Muscle layer of colon (tissue), 2 donors: ENCODE measurements around the gene PLXNA2.

Experiments
- H3K27ac ChIP-seq: one replicate; pipeline ENCODE4 v1.7.0; 2013; ENCODE audit warnings: low read depth, mild to moderate bottlenecking, low read length, moderate library complexity
- H3K27me3 ChIP-seq, 2 donors: one replicate each; pipeline ENCODE4 v1.7.0; 2013; ENCODE audit warnings: low read length in 2 of 2, mild to moderate bottlenecking in 2 of 2; ENCODE audit not compliant: insufficient read depth in 2 of 2, control insufficient read depth in 1 of 2
- H3K36me3 ChIP-seq: one replicate; pipeline ENCODE4 v1.7.0; 2013; ENCODE audit warnings: mild to moderate bottlenecking, low read length; ENCODE audit not compliant: insufficient read depth
- H3K4me1 ChIP-seq: one replicate; pipeline ENCODE4 v1.7.0; 2013; ENCODE audit warnings: mild to moderate bottlenecking, low read length; ENCODE audit not compliant: insufficient read depth
- H3K4me3 ChIP-seq, 2 donors: one replicate each; pipeline ENCODE4 v1.7.0; 2013; ENCODE audit warnings: low read length in 2 of 2, low read depth in 1 of 2, mild to moderate bottlenecking in 1 of 2, moderate library complexity in 1 of 2
- H3K9ac ChIP-seq: one replicate; pipeline ENCODE4 v1.7.0; 2013; ENCODE audit warnings: low read length
- H3K9me3 ChIP-seq: one replicate; pipeline ENCODE4 v1.7.0; 2013; ENCODE audit warnings: mild to moderate bottlenecking, low read length
- donor health status: abdominal sarcoma.
- donor health status: Adenocarcinoma of cecum.

The PLXNA2 gene

GRCh38 chr1:208208132-208208487 lies 36.1 kb downstream of the PLXNA2 start:
- H3K27me3 ChIP-seq, result no peaks in the 10 kb centered on the region
- no peaks in the 10 kb centered on the region for H3K9me3 ChIP-seq
- no peak overlapping the region for H3K9ac ChIP-seq
- no peak overlapping the region for H3K4me3 ChIP-seq
- H3K36me3 ChIP-seq, result no peaks in the 10 kb centered on the region
- no peak overlapping the region for H3K27ac ChIP-seq
- H3K4me1 ChIP-seq, result peaks cover 17% of the 10 kb centered on the region

- Histone ChIP-seq H3K9ac (no peak overlapping the region), H3K9me3 (no peaks in the 10 kb centered on the region), H3K27me3 (no peaks in the 10 kb centered on the region), H3K27ac (no peak overlapping the region), H3K4me1 (peaks cover 18% of the 10 kb centered on the region), H3K36me3 (no peaks in the 10 kb centered on the region), H3K4me3 (no peak overlapping the region)
Measured at GRCh38 chr1:208207388-208208131, 36.6 kb downstream of the PLXNA2 start.

GRCh38 chr1:208206092-208206698 lies 38.0 kb downstream of the PLXNA2 start:
- no peak overlapping the region for H3K4me3 ChIP-seq
- H3K9me3 ChIP-seq, result no peaks in the 10 kb centered on the region
- H3K4me1 ChIP-seq, result peaks cover 18% of the 10 kb centered on the region
- H3K27me3 ChIP-seq, result no peaks in the 10 kb centered on the region
- no peak overlapping the region for H3K27ac ChIP-seq
- H3K9ac ChIP-seq, result no peak overlapping the region
- no peaks in the 10 kb centered on the region for H3K36me3 ChIP-seq

- no peaks in the 10 kb centered on the region for H3K36me3 ChIP-seq
- H3K27me3 ChIP-seq, result no peaks in the 10 kb centered on the region
- no peak overlapping the region for H3K9ac ChIP-seq
- H3K4me3 ChIP-seq, result no peak overlapping the region
- peaks cover 18% of the 10 kb centered on the region for H3K4me1 ChIP-seq
- H3K9me3 ChIP-seq, result no peaks in the 10 kb centered on the region
- no peak overlapping the region for H3K27ac ChIP-seq
Measured at GRCh38 chr1:208205216-208206013, 38.8 kb downstream of the PLXNA2 start.

- Histone ChIP-seq H3K4me3 (no peak overlapping the region), H3K4me1 (peaks cover 18% of the 10 kb centered on the region), H3K36me3 (no peaks in the 10 kb centered on the region), H3K27ac (no peak overlapping the region), H3K27me3 (no peaks in the 10 kb centered on the region), H3K9ac (no peak overlapping the region), H3K9me3 (no peaks in the 10 kb centered on the region)
Measured at GRCh38 chr1:208204779-208205178, 39.4 kb downstream of the PLXNA2 start.

GRCh38 chr1:208203848-208204609 lies 40.2 kb downstream of the PLXNA2 start:
- H3K9me3 ChIP-seq, result no peaks in the 10 kb centered on the region
- H3K27me3 ChIP-seq, result no peaks in the 10 kb centered on the region
- peaks cover 18% of the 10 kb centered on the region for H3K4me1 ChIP-seq
- no peak overlapping the region for H3K27ac ChIP-seq
- H3K9ac ChIP-seq, result no peak overlapping the region
- no peaks in the 10 kb centered on the region for H3K36me3 ChIP-seq
- no peak overlapping the region for H3K4me3 ChIP-seq

GRCh38 chr1:208203127-208203847 lies 40.9 kb downstream of the PLXNA2 start:
- no peak overlapping the region for H3K27ac ChIP-seq
- no peak overlapping the region for H3K4me3 ChIP-seq
- H3K9ac ChIP-seq, result no peak overlapping the region
- H3K4me1 ChIP-seq, result peaks cover 18% of the 10 kb centered on the region
- no peaks in the 10 kb centered on the region for H3K9me3 ChIP-seq
- no peaks in the 10 kb centered on the region for H3K27me3 ChIP-seq
- no peaks in the 10 kb centered on the region for H3K36me3 ChIP-seq

- Histone ChIP-seq H3K4me3 (no peak overlapping the region), H3K4me1 (peaks cover 18% of the 10 kb centered on the region), H3K36me3 (no peaks in the 10 kb centered on the region), H3K9me3 (no peaks in the 10 kb centered on the region), H3K27ac (no peak overlapping the region), H3K9ac (no peak overlapping the region), H3K27me3 (no peaks in the 10 kb centered on the region)
Measured at GRCh38 chr1:208202333-208202995, 41.7 kb downstream of the PLXNA2 start.

GRCh38 chr1:208201229-208201628 lies 43.0 kb downstream of the PLXNA2 start:
- H3K4me3 ChIP-seq, result no peak overlapping the region
- H3K9ac ChIP-seq, result no peak overlapping the region
- H3K27ac ChIP-seq, result no peak overlapping the region
- no peaks in the 10 kb centered on the region for H3K36me3 ChIP-seq
- H3K4me1 ChIP-seq, result peaks cover 18% of the 10 kb centered on the region
- no peaks in the 10 kb centered on the region for H3K27me3 ChIP-seq
- no peaks in the 10 kb centered on the region for H3K9me3 ChIP-seq

GRCh38 chr1:208200116-208200515 lies 44.1 kb downstream of the PLXNA2 start:
- H3K36me3 ChIP-seq, result no peaks in the 10 kb centered on the region
- H3K9me3 ChIP-seq, result no peaks in the 10 kb centered on the region
- no peaks in the 10 kb centered on the region for H3K27me3 ChIP-seq
- H3K4me3 ChIP-seq, result no peak overlapping the region
- no peak overlapping the region for H3K9ac ChIP-seq
- no peak overlapping the region for H3K27ac ChIP-seq
- H3K4me1 ChIP-seq, result peaks cover 16% of the 10 kb centered on the region
